Body of pancreas (tissue), 4 donors: ENCODE measurements around the gene TTC7B. TPM values are rescaled to one million over a fixed set of nuclear protein-coding genes. Genes with fewer than 3 reads are reported as not detected.

Experiments
- ATAC-seq: fragments of 150-250 bp; one replicate; pipeline ENCODE4 v1.9.1; 2016
- DNase-seq, 4 donors: peaks; one replicate each; pipeline ENCODE4 v3.0.0-alpha.2; 2019
- H3K27ac ChIP-seq, 4 donors: fragments of 200-600 bp; sonication (generic); 1 replicate in 3 of 4; 2 replicates in 1 of 4; pipeline versions ENCODE4 v1.5.1 to v1.6.1; 2016 to 2019; ENCODE audit warnings: mild to moderate bottlenecking in 1 of 4, mixed read lengths in 1 of 4, moderate library complexity in 1 of 4
- H3K27me3 ChIP-seq, 2 donors: fragments of 200-600 bp; sonication (generic); one replicate each; pipeline ENCODE4 v1.6.0; 2016; ENCODE audit warnings: mild to moderate bottlenecking in 1 of 2
- H3K36me3 ChIP-seq, 2 donors: fragments of 200-600 bp; sonication (generic); replicated peaks in 1 of 2; 2 replicates each; pipeline ENCODE4 v1.5.1; 2016; ENCODE audit warnings: low read depth in 2 of 2; ENCODE audit not compliant: insufficient read depth in 1 of 2
- H3K4me1 ChIP-seq: fragments of 200-600 bp; sonication (generic); one replicate; pipeline ENCODE4 v1.6.0; 2016
- H3K4me3 ChIP-seq, 2 donors: fragments of 200-600 bp; sonication (generic); 1 replicate in 1 of 2; 2 replicates in 1 of 2; pipeline ENCODE4 v1.5.1; 2016 to 2019
- H3K9me3 ChIP-seq, 3 donors: fragments of 200-600 bp; sonication (generic); 1 replicate in 2 of 3; 2 replicates in 1 of 3; pipeline ENCODE4 v1.5.1; 2016
- CTCF ChIP-seq, 7 experiments: fragments of 450-650 bp in 4 of 7; fragments of 200-600 bp in 3 of 7; sonication (generic) in 3 of 7; IDR thresholded peaks; one replicate each; pipeline ENCODE4 v1.5.1; 2016 to 2019; ENCODE audit warnings: antibody characterized with exemption in 7 of 7
- POLR2A ChIP-seq, 3 donors: fragments of 450-650 bp; IDR thresholded peaks; one replicate each; pipeline ENCODE4 v1.6.1; 2016; ENCODE audit warnings: antibody characterized with exemption in 3 of 3, mild to moderate bottlenecking in 2 of 3
- WGBS, 2 donors: methylation state at CpG; one replicate each; pipeline ENCODE4 v1.1.5; 2017; 5-methylcytosine and 5-hydroxymethylcytosine counted together
- intact Hi-C: fragments of 100-400 bp; cut with DNase I; formaldehyde crosslinking; loops from one replicate; pipeline ENCODE4 v1.15.1; 2023
- total RNA-seq, 2 donors: library from RNA; depleted of rRNA; stranded (reverse); fragments of >200 nt; gene quantifications; one replicate each; pipeline ENCODE4 v1.1.0, GENCODE V29; 2016

The TTC7B gene
- total RNA-seq, 2 donors from 2014 or later, result 15.3 to 44.2 TPM

GRCh38 chr14:90551733-90552464 lies 264.3 kb downstream of the TTC7B start:
- no peak for TF ChIP-seq CTCF (IDR thresholded peaks at IDR 0.05)
- no peak for TF ChIP-seq POLR2A (IDR thresholded peaks at IDR 0.05)
- no peaks in the 10 kb centered on the region for H3K36me3 ChIP-seq
- no peaks in the 10 kb centered on the region for H3K27me3 ChIP-seq
- no peaks in the 10 kb centered on the region for H3K9me3 ChIP-seq
- H3K4me3 ChIP-seq, result no peak overlapping the region
- ATAC-seq (no peak), DNase-seq (no peak)
- no peak overlapping the region for H3K27ac ChIP-seq
- 86 to 94% methylated on average over 8 to 11 of the region's 11 CpGs for WGBS, 2 donors
- intact Hi-C loops, result no loop called here
- H3K4me1 ChIP-seq, result no peaks in the 10 kb centered on the region

GRCh38 chr14:90551070-90551704 lies 265.0 kb downstream of the TTC7B start:
- no peaks in the 10 kb centered on the region for H3K9me3 ChIP-seq
- WGBS, 2 donors, result 88 to 90% methylated on average over 5 to 6 of the region's 6 CpGs
- peaks cover 3% of the 10 kb centered on the region for H3K4me1 ChIP-seq
- intact Hi-C loops, result no loop called here
- DNase-seq, result no peak
- TF ChIP-seq CTCF (IDR thresholded peaks at IDR 0.05) (no peak), POLR2A (IDR thresholded peaks at IDR 0.05) (no peak)
- H3K27ac ChIP-seq, result no peak overlapping the region
- no peak overlapping the region for H3K4me3 ChIP-seq
- no peaks in the 10 kb centered on the region for H3K36me3 ChIP-seq
- no peak for ATAC-seq
- no peaks in the 10 kb centered on the region for H3K27me3 ChIP-seq

GRCh38 chr14:90549794-90550641 lies 266.2 kb downstream of the TTC7B start:
- intact Hi-C loops, result no loop called here
- DNase-seq (no peak), ATAC-seq (no peak)
- Histone ChIP-seq H3K27me3 (no peaks in the 10 kb centered on the region), H3K27ac (no peak overlapping the region), H3K4me3 (no peak overlapping the region), H3K36me3 (no peaks in the 10 kb centered on the region), H3K4me1 (peaks cover 9% of the 10 kb centered on the region), H3K9me3 (no peaks in the 10 kb centered on the region)
- WGBS, 2 donors, result 74 to 88% methylated on average over 10 of the region's 10 CpGs
- no peak for TF ChIP-seq CTCF (IDR thresholded peaks at IDR 0.05)
- TF ChIP-seq POLR2A (IDR thresholded peaks at IDR 0.05), result no peak

- H3K36me3 ChIP-seq, result no peaks in the 10 kb centered on the region
- DNase-seq (no peak), ATAC-seq (no peak)
- intact Hi-C loops, result no loop called here
- H3K4me3 ChIP-seq, result no peak overlapping the region
- H3K4me1 ChIP-seq, result peaks cover 9% of the 10 kb centered on the region
- no peaks in the 10 kb centered on the region for H3K9me3 ChIP-seq
- 94 to 100% methylated on average over 3 of the region's 3 CpGs for WGBS, 2 donors
- H3K27me3 ChIP-seq, result no peaks in the 10 kb centered on the region
- no peak for TF ChIP-seq CTCF (IDR thresholded peaks at IDR 0.05)
- no peak for TF ChIP-seq POLR2A (IDR thresholded peaks at IDR 0.05)
- H3K27ac ChIP-seq, result no peak overlapping the region
Measured at GRCh38 chr14:90548455-90548854, 267.8 kb downstream of the TTC7B start.
